Spinal cord (tissue), 10 donors: ENCODE results near the gene AFF2. TPM values are rescaled to one million over a fixed set of nuclear protein-coding genes. Genes with fewer than 3 reads are reported as not detected.

ENCODE experiments used
- DNase-seq, 6 donors: peaks; one replicate each; pipeline versions ENCODE4 v3.0.0 to v3.0.0-alpha.2; 2013 to 2015; ENCODE audit warnings: low spot score in 6 of 6, low read depth in 4 of 6
- H3K27ac ChIP-seq: one replicate; pipeline ENCODE4 v1.5.1; 2013; ENCODE audit warnings: low read depth, low read length, control low read depth
- H3K27me3 ChIP-seq: one replicate; pipeline ENCODE4 v1.6.1; 2013; ENCODE audit warnings: low read length; ENCODE audit not compliant: control insufficient read depth, insufficient read depth
- H3K36me3 ChIP-seq: one replicate; pipeline ENCODE4 v1.6.1; 2013; ENCODE audit warnings: low read length; ENCODE audit not compliant: control insufficient read depth, insufficient read depth
- H3K4me1 ChIP-seq: one replicate; pipeline ENCODE4 v1.6.1; 2013; ENCODE audit warnings: low read length; ENCODE audit not compliant: control insufficient read depth, insufficient read depth
- H3K4me3 ChIP-seq: one replicate; pipeline ENCODE4 v1.5.1; 2013; ENCODE audit warnings: low read depth, low read length, control low read depth
- H3K9me3 ChIP-seq: one replicate; pipeline ENCODE4 v1.6.1; 2013; ENCODE audit warnings: low read length; ENCODE audit not compliant: control insufficient read depth, insufficient read depth
- whole genome bisulfite sequencing: methylation state at CpG from one replicate; pipeline ENCODE4 v1.1.5; 2013; ENCODE audit warnings: missing lambda C conversion rate; ENCODE audit not compliant: insufficient coverage; 5-methylcytosine and 5-hydroxymethylcytosine counted together
- polyA plus RNA-seq, 2 donors: library from polyadenylated mRNA; unstranded; fragments of 120-200 nt; gene quantifications; one replicate each; pipeline ENCODE4 v1.2.1, GENCODE V29; 2013; ENCODE audit not compliant: insufficient read length in 2 of 2
- total RNA-seq, 2 donors: library from RNA; depleted of rRNA in 1 of 2; stranded (reverse); fragments of 120-200 nt in 1 of 2; fragments of >200 nt in 1 of 2; gene quantifications; one replicate each; pipeline versions ENCODE4 v1.2.3 to v1.2.4, GENCODE V29; 2013 to 2014
- donor health status: healthy.

Gene AFF2
- total and polyA plus RNA-seq, 4 donors: 14.5 to 49.8 (median 33.1) TPM

DNA sequence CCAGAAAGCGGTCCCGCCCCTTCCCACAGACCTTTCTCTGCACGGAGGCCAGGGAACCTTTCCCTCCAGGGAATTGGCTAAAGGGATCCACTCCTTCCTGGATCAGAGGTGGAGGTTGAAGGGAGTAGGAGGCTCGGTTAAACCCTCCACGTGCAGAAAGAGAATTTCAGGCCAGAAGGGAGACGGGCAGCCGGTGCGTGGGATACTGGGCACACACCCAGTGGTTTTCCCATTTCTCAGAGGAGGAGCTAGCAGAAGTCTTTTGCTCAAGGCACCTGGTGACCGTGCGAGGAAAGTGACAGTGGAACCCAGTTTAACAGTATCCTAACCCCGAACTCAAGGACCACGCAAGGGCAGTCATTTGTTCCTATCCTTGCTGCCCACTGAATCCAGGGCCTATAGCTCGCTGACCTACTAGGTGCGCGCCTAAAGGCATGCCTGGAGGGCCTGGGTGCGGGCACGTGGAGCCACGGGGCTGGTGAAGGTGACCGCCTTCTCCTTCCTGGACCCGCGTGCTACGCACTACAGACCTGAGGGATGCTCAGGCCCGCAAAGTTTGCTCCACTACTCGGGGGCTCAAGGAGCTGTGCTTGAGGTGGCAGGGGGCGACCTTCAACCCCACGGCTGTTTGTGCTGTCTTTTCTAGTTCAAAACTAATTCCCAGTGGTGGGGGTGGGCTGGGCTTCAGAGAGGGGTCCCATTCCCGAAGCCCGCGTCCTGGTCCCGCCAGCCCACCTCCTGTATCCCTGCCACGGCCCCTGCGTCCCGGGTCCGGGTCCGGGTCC is 587 bp upstream of the AFF2 start:
- H3K36me3 ChIP-seq: no peaks in the 10 kb centered on the region
- no peak for DNase-seq
- peaks cover 5% of the 10 kb centered on the region for H3K27me3 ChIP-seq
- H3K9me3 ChIP-seq: no peaks in the 10 kb centered on the region
- WGBS: 65% methylated on average over 20 of the region's 35 CpGs
- peak overlapping the region; percentile 43 for H3K4me3 ChIP-seq
- peaks cover 11% of the 10 kb centered on the region for H3K4me1 ChIP-seq
- H3K27ac ChIP-seq: no peak overlapping the region

DNA sequence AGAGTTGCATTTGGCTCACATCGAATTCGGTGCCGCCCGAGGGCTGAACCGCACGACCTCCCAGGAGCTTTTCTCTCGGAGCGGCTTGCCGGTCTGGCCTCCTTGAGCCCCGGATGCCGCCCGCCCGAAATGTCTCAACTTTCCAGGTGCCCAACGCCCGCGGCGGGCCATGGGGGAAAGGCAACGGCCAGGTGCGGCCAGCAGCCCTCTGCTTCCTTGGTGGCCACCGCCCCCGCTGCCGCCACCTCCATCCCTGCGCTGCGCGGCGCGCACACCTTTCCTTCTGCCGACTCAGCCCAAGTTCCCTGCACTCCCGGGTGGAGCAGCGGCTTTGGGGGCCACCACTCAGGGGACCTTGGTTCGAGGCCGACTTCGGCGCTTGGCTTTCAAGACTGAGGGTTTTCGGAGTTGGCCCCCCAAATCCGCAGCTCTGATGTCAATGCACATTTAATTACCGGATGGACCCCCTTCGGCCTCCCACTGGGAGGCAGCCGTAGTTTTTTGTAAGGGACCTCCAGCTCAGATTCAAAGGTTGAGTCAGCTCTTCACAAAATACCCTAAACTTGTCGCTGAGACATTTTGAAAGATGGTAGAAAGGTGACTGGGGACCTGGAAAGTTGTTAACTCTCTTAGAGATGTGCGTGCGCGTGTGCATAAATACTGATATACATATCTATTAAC is 1.1 kb downstream of the AFF2 start:
- Histone ChIP-seq H3K4me3 (peak overlapping the region; percentile 57), H3K27ac (peak overlapping the region; percentile 64), H3K36me3 (no peaks in the 10 kb centered on the region), H3K4me1 (peaks cover 11% of the 10 kb centered on the region), H3K27me3 (peaks cover 5% of the 10 kb centered on the region), H3K9me3 (no peaks in the 10 kb centered on the region)
- WGBS: 31% methylated on average over 39 of the region's 43 CpGs
- peak in 1 of 6 donors; percentile 26 for DNase-seq

DNA sequence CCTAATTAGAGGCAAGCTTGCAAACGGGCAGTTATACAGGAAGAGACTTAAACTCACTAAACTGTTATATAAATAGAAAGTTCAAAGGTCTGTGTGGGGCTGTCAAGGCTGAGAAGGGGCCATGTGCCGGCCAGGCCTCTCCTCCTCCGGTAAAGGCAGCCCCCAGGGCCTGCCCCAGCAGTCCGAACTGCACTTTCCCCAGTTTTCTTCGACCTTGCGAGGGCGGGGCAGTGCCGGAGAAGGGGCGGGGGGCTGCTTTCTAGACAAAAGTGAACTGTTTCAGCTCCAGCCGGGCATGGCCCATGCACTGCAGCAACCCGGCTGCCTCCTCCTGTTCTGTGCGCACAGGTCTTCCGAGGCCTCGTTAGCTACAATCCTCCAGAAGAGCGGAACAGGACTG is 4.1 kb downstream of the AFF2 start:
- 34% methylated on average over 13 of the region's 15 CpGs for WGBS
- peak in 1 of 6 donors; percentile 21 for DNase-seq
- Histone ChIP-seq H3K4me3 (no peak overlapping the region), H3K9me3 (no peaks in the 10 kb centered on the region), H3K27ac (no peak overlapping the region), H3K27me3 (peaks cover 3% of the 10 kb centered on the region), H3K36me3 (no peaks in the 10 kb centered on the region), H3K4me1 (peaks cover 6% of the 10 kb centered on the region)

DNA sequence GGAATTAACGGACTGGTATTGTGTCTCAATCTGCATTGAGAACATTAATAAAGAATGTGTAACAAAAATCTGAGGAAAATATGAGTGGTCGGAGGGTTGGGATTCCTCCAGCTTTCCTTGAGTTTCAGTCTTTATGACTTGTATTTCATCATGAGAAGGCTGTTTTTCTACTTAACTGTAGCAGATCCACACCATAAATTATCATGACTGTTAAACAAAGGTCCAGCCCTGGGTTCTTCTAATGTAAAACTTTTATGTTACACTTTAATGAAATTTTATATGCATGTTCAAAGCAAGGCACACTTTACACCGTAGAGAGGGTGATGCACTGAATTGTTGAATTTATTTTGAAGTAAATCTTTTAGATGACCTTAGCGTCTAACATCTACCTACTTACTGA is 7.0 kb downstream of the AFF2 start:
- H3K4me1 ChIP-seq: no peaks in the 10 kb centered on the region
- no CpG with 5 or more reads among the region's 4 CpGs for WGBS
- H3K36me3 ChIP-seq: no peaks in the 10 kb centered on the region
- H3K4me3 ChIP-seq: no peak overlapping the region
- no peaks in the 10 kb centered on the region for H3K9me3 ChIP-seq
- no peaks in the 10 kb centered on the region for H3K27me3 ChIP-seq
- no peak overlapping the region for H3K27ac ChIP-seq
- DNase-seq: no peak

DNA sequence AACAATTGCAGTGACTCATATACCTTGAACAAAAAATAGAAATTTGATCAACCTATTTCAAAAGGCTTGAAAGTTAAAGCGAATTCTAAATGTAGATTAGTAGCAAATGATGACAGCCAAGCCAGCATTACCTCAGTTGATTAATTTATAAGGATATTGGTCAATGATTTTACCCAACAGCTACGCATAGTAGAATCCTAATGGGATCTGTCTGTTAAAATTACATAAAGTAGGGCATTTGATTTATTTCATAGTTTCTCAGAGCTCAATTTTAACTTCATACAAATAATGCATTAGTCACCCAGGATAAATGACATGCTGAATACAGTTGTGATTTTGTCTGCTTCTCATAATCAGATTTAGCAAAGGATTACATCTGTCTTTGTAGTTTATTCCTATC is 12.0 kb downstream of the AFF2 start:
- no peak for DNase-seq
- no peaks in the 10 kb centered on the region for H3K27me3 ChIP-seq
- H3K4me3 ChIP-seq: no peak overlapping the region
- no peaks in the 10 kb centered on the region for H3K36me3 ChIP-seq
- no peak overlapping the region for H3K27ac ChIP-seq
- no peaks in the 10 kb centered on the region for H3K9me3 ChIP-seq
- H3K4me1 ChIP-seq: no peaks in the 10 kb centered on the region
- no CpG with 5 or more reads among the region's 2 CpGs for WGBS

DNA sequence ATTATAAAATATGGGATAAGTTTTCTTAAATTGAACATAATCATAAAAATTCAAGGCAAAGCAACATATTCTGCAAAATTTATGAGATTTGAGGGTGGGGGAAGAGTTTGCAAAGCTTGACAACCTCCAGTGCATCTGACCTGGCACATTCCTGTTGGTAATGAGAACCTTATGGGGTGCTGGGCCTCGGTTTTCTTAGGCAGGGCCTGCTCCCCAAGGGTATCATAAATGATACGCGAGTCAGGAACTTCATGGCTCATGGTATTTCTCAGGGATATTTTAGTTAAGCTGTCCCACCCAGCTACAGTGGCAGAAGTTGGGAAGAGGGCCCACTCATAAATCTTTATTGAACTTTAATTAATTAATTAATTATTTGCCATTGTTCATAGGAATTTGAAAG is 13.2 kb downstream of the AFF2 start:
- H3K27me3 ChIP-seq: no peaks in the 10 kb centered on the region
- no peak overlapping the region for H3K27ac ChIP-seq
- H3K9me3 ChIP-seq: no peaks in the 10 kb centered on the region
- no peak overlapping the region for H3K4me3 ChIP-seq
- no peaks in the 10 kb centered on the region for H3K4me1 ChIP-seq
- WGBS: 60% methylated on average over 1 of the region's 3 CpGs
- no peak for DNase-seq
- H3K36me3 ChIP-seq: no peaks in the 10 kb centered on the region

DNA sequence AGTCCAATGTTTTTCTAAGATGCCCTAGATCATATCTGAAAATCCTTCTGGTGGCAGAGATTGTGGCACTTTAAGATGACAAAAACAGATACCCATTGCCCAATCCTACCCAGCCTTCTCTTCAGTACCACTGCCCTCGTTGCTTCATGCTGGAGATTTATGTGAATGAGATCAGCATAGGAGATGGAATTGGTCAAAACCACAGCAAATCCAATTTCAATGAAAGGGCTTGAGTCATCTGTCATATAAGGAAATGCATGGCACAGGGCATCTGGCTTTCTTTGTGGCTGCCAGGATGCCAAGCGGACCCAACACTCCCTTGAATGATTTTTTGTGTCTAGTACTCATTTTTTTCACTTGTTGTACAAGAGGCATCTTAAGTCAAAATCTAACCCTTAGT is 16.8 kb downstream of the AFF2 start:
- H3K36me3 ChIP-seq: no peaks in the 10 kb centered on the region
- no peaks in the 10 kb centered on the region for H3K9me3 ChIP-seq
- H3K27ac ChIP-seq: no peak overlapping the region
- no peaks in the 10 kb centered on the region for H3K27me3 ChIP-seq
- H3K4me1 ChIP-seq: no peaks in the 10 kb centered on the region
- no peak for DNase-seq
- no peak overlapping the region for H3K4me3 ChIP-seq
- WGBS: 29% methylated on average over 1 of the region's 2 CpGs

DNA sequence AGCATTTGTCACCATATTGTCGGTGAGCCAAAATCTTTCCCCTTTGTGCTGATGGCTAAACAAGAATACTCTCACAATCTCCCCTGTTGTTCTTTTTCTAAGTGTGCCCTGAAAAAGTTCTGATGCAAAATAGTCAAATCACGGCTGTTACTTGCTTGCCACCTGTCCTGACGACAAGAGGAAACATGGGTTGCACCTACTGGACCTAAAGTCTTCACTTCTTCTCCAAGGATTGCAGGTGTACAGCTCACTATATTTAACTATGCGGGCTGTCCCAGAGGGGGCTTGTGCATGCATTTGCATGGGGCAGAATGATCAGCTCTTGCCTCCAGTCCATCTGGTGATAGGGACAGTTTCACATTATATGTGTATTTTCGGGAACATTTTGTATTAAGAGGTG is 21.6 kb downstream of the AFF2 start:
- no peaks in the 10 kb centered on the region for H3K9me3 ChIP-seq
- WGBS: 58% methylated on average over 4 of the region's 5 CpGs
- H3K4me1 ChIP-seq: no peaks in the 10 kb centered on the region
- no peak overlapping the region for H3K27ac ChIP-seq
- no peaks in the 10 kb centered on the region for H3K27me3 ChIP-seq
- H3K4me3 ChIP-seq: no peak overlapping the region
- no peak for DNase-seq
- no peaks in the 10 kb centered on the region for H3K36me3 ChIP-seq

DNA sequence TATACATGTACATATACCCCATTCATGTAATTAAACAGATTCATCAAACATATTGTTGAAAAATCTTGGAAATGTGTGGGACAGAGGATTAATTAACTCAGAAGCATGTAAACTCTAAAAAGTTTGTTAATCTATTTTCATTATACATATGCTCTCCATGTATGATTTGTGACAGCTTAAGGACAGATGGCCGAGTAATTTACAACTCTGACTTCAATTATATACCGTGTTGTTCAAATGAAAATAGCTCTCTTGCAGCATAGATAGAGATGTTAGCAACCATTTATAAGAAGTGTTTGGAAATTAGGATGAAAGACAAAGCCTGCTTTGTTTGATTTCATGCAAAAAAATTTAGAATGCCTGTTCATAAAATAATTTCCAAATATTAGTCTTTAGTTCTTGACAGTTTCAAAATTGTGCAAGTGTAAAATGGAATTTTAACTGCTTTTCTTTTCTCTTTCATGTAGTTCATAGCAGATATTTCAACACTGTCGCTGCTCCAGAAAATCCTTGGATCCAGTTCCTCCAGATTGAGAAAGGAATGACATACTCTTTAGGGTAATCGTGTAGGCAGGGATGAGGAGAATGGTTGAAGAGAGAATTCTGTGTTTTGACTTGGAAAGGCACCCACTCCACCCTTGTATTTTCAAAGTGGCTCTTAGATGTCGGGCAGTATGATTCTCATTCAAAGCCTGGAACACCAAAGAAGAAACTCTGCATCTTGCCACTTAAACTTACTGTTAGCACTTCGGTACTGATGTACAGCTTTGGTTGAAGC is 23.1 kb downstream of the AFF2 start:
- H3K27me3 ChIP-seq: no peaks in the 10 kb centered on the region
- H3K27ac ChIP-seq: no peak overlapping the region
- no peaks in the 10 kb centered on the region for H3K4me1 ChIP-seq
- DNase-seq: peak in 1 of 6 donors; percentile 65
- H3K4me3 ChIP-seq: no peak overlapping the region
- WGBS: 32% methylated on average over 2 of the region's 6 CpGs
- no peaks in the 10 kb centered on the region for H3K9me3 ChIP-seq
- no peaks in the 10 kb centered on the region for H3K36me3 ChIP-seq
